SH-SY5Y (cell line): ENCODE results near the gene SUSD6.

Experiments
- GATA2 ChIP-seq: IDR thresholded peaks from 2 replicates; pipeline ENCODE4 v1.6.1; 2011; ENCODE audit warnings: mild to moderate bottlenecking, low read depth, low read length
- GATA3 ChIP-seq: IDR thresholded peaks from 2 replicates; pipeline ENCODE4 v1.6.1; 2011; ENCODE audit warnings: low read depth, mild to moderate bottlenecking, low read length, moderate library complexity

The SUSD6 gene, protein sequence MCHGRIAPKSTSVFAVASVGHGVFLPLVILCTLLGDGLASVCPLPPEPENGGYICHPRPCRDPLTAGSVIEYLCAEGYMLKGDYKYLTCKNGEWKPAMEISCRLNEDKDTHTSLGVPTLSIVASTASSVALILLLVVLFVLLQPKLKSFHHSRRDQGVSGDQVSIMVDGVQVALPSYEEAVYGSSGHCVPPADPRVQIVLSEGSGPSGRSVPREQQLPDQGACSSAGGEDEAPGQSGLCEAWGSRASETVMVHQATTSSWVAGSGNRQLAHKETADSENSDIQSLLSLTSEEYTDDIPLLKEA

GRCh38 chr14:69611172-69612013 is at the start of gene SUSD6:
TSS of gene SUSD6 (plus strand) at chr14:69611596. CDS start at chr14:69658593, 46,997 bp downstream.
- no peak for TF ChIP-seq GATA2
- TF ChIP-seq GATA3, result no peak

DNA sequence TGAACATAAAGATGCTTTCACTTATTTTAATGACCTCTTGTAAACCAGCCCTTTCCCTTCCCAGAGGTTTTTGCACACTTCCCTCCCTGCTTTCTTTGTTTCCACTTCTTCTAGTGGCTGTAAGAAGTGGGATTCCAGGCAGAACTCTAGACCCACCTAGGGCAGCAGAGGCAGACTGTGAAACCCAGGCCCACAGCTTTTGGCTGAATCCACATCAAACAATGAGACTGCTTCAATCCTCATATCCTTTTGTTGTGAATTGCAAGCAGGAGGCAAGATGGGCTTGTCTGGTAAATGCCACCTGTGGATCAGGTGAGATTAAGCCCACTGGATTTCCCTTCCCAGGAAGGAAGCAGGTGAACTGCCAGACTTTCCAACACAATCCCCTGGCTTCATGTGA is 49.5 kb upstream of the SUSD6 start:
- TF ChIP-seq GATA3, result no peak
- no peak for TF ChIP-seq GATA2

DNA sequence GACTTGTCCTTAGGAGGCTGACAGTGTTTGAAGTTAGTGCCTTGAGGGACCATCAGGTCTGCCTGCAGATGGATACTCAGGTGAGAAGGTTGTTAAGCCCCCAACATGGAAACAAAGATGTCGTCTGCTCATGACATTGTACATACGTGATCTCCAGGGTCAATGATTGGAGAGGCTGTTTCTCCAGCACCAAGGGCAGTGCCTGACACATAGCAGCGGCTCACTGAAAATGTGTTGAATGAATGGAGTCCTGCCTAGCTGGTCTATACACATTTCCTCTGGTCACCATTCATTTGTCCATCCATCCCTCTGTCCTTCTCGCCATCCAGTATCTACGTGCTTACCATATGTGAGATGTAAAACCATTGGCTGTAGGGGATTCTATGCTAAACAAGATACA is 43.8 kb upstream of the SUSD6 start:
- no peak for TF ChIP-seq GATA3

GRCh38 chr14:69569859-69570258 is 41.5 kb upstream of the SUSD6 start:
- TF ChIP-seq GATA2 (no peak), GATA3 (no peak)

DNA sequence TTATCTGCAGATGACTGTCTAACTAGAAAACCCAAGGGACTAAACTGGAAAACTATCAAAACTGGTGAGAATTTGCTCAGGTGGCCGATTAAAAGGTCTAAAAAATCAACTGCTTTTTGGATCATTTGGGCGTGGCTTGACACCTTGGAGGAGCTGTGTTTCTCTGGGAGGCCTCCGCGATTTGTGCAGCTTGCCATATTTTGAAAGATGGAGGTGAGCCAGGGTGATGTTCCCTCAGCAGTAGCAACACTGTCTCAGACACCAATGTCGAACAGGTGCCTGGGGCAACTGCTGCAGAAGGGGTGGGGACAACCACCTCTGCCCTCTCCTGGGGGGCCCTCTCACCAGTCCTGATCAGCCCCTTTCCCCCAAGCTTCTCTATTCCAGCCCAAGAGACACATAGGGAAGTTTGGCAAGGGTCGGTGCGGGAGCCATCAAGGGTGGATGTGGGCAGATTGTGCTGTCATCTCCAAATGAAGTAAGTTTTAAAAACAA is 40.5 kb upstream of the SUSD6 start:
- TF ChIP-seq GATA2 (no peak), GATA3 (no peak)

DNA sequence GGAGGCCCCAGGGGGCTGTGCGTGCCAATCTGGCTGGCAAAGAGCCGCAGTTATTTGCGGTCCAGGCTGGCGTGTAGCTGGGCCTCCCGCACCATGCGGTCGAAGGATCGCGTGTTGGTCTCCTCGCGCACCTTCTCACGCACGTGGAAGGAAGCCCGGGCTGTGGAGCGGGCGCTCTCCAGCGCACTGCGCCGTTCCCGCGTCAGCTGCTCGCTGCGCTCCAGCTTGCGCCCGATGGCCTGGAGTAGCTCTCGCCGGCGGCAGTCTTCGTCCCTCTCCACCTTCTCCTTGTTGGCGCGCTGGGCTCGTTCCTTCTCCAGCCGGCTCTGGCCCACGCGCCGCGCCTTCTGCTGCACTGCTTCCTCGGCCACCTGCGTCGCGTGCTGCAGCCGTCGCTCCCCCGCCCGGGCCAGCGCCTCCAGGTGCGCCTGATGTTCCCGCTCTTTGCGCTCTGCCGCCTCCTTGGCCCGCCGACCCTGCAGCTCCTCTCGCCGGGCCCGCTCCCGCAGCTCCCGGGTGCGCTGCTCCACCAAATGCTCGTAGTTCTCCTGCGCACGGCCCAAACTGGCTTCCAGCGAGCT is 39.9 kb upstream of the SUSD6 start:
- TF ChIP-seq GATA3 (no peak), GATA2 (no peak)

DNA sequence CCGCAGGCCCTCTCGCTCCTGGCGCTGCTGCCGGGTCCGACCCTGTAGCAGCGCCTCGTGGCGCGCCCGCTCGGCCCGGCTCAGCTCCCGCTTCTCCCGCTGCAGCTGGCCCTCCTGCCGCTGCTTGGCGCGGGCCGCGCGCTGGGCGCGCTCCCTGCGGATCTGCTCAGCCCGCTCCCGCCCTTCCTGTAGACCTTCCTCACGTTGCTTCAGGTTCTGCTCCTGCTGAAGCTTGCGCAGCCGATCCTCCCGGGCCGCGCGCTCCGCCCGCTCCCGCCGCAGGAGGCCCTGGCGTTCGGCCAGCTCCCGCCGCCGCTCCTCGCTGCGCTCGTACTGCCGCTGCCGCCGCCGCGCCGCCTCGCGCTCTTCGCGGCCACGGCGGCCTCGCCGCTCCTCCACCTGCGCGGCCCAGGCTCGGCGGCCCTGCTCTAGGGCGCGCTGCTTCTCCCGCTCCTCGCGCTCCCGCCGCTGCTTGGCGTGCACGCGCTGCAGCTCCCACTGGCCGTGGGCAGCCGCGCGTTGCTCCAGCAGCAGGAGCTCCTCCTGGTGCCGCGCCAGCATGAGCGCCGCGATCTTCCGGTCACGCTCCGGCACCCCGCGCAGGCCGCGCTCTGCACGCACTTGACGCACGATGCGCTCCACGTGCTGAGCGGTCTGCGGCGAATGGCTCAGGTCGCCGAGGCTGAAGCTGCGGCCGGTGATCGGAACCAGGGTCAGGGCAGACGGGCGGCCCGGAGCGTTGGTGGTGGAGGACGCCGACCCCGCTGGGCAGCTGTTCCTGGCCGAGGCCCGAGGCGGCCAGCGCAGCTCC is 39.2 kb upstream of the SUSD6 start:
- TF ChIP-seq GATA2 (no peak), GATA3 (no peak)

DNA sequence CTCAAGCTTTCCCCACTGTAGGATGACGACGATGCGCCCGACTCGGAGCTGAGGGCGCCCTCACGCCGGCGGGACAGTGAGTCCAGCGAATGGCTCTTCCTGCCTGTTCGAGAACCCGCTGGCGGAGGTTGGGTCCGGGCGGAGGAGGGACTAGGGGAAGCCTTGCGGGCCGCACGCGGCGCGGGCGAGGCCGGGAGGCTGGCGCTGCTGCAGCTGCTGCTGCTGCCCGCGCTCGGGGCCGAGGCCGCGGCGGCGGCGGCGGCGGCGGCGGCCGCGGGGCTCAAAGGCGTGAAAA is 38.6 kb upstream of the SUSD6 start:
- no peak for TF ChIP-seq GATA3
- TF ChIP-seq GATA2, result no peak

DNA sequence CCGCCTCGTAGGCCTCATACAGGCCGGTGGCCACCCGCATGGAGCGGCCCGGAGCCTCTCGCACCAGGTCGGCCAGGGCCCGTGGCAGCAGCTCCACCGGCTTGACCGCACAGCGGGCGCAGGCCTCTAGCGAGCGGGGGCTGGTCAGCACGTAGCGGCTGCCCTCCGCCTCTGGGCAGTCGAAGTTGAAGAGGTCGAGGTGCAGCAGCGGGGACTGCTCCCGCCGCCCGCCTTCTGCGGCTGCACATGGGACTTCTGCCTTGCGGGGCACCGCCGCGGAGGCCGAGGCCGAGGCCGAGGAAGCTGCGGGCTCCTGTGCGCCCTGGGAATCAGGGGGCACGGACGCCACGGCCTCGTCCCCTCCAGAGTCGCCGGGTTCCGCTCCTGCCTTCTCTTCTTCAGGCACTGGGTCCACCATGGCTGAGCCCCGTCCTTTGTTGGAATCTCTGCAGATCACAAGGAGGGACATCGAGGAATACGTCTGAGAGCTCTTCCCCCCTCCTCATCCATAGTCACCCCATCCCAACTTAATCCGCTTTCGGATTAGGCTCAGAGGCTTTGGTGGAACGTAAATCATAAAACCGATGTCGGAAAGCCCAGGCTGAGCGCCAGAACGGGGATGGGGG is 38.1 kb upstream of the SUSD6 start:
- TF ChIP-seq GATA2 (no peak), GATA3 (no peak)

DNA sequence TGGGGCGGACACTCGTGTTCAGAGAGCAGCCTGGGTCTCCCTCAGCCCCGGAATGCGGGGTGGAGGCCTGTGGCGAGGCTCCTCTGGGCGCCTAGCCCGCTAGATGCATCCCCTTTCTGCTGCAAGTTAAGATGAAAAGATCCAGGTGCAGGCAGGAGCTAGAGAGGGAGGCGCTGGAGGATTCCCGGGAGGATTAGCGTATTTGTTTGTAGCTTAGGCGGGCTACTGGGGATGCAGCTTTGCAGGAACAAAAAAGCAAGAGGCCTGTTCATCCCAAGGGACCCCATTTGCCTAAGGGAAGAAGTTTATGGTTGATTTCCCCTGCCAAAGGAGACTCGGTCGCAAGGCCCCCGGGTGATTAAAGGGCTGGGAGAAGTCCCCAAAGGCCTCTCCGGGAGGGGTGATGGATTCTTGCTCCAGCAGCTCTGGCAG is 37.5 kb upstream of the SUSD6 start:
- TF ChIP-seq GATA3 (no peak), GATA2 (no peak)

GRCh38 chr14:69574263-69574953 is 37.0 kb upstream of the SUSD6 start, which contains the start of gene CCDC177:
TSS of gene CCDC177 (minus strand) at chr14:69574871. CDS start at chr14:69573622, 1,249 bp downstream.
- no peak for TF ChIP-seq GATA3
- no peak for TF ChIP-seq GATA2

- TF ChIP-seq GATA3, result no peak
- TF ChIP-seq GATA2, result no peak
Measured at GRCh38 chr14:69574954-69575295, 36.5 kb upstream of the SUSD6 start.

GRCh38 chr14:69579476-69579875 is 31.9 kb upstream of the SUSD6 start:
- TF ChIP-seq GATA3 (no peak), GATA2 (no peak)

DNA sequence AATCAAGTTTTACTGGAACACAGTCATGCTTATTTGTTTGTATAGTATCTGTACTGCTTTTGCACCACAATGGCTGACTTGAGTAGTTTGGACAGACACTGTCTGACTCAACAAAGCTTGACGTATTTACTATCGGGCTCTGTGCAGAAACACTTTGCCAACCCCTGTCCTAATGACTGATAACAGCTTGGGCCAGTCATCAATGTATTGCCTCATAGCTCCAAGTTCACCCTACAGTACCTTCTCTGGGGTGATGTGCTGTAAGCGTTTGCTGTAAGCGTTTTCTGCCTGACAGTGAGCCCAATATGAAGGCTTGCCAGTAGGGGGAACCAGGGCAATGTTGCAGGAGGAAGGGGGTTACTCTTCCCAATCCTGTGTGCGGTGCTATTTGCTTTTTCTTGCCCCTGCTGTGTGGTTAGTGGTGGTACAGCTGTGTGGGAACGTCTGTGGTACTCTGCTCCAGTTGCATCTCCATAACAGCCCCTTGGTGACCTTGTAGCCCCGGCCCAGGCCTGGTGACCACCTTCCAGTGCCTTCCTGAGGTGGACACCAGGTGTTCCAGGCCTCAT is 31.3 kb upstream of the SUSD6 start:
- TF ChIP-seq GATA2, result no peak
- no peak for TF ChIP-seq GATA3
